ENCODE results near the gene ECSIT.

- TF ChIP-seq, protein P1, sequence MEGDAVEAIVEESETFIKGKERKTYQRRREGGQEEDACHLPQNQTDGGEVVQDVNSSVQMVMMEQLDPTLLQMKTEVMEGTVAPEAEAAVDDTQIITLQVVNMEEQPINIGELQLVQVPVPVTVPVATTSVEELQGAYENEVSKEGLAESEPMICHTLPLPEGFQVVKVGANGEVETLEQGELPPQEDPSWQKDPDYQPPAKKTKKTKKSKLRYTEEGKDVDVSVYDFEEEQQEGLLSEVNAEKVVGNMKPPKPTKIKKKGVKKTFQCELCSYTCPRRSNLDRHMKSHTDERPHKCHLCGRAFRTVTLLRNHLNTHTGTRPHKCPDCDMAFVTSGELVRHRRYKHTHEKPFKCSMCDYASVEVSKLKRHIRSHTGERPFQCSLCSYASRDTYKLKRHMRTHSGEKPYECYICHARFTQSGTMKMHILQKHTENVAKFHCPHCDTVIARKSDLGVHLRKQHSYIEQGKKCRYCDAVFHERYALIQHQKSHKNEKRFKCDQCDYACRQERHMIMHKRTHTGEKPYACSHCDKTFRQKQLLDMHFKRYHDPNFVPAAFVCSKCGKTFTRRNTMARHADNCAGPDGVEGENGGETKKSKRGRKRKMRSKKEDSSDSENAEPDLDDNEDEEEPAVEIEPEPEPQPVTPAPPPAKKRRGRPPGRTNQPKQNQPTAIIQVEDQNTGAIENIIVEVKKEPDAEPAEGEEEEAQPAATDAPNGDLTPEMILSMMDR (IDR thresholded peaks at IDR 0.05), result no peak
- TF ChIP-seq ZFX (IDR thresholded peaks at IDR 0.05; ENCODE audit: borderline replicate concordance), result no peak
Observed at GRCh38 chr19:11566164-11566563, 37.2 kb upstream of the ECSIT start.
